ENCODE results near the gene HBG2. TPM values are rescaled to one million over a fixed set of nuclear protein-coding genes. Genes with fewer than 3 reads are reported as not detected.
A peak's percentile ranks its signal among the peaks of the same experiment; 100 is the strongest.

Gene HBG2
- total and polyA plus RNA-seq, 9 of the 15 experiments (the other 6 are each of a cell fraction or from before 2014, with no cell fraction given): 1,626 to 58,619 (median 10,515) TPM

GRCh38 chr11:5280582-5281102 is 26.1 kb upstream of the HBG2 start (continued):
- no peak for TF ChIP-seq CBX8 (IDR thresholded peaks at IDR 0.05; ENCODE audit: borderline replicate concordance, extremely low read depth, low read depth, low read length, poor library complexity, severe bottlenecking)
- TF ChIP-seq MCM3 (IDR thresholded peaks at IDR 0.05): no peak
- TF ChIP-seq XRCC4 (IDR thresholded peaks at IDR 0.05; ENCODE audit: extremely low read depth, insufficient read depth, insufficient read length): no peak
- TF ChIP-seq ZNF197 (CRISPR knock-in tag; IDR thresholded peaks at IDR 0.05; ENCODE audit: low read depth): peak; percentile 89
- TF ChIP-seq HNRNPL (IDR thresholded peaks at IDR 0.05; ENCODE audit: low read depth, low read length): no peak
- peak; percentile 94 for TF ChIP-seq GATA2 (CRISPR knock-in tag; IDR thresholded peaks at IDR 0.05)
- no peak for TF ChIP-seq ZNF232 (CRISPR knock-in tag; IDR thresholded peaks at IDR 0.05)
- TF ChIP-seq, protein P1, sequence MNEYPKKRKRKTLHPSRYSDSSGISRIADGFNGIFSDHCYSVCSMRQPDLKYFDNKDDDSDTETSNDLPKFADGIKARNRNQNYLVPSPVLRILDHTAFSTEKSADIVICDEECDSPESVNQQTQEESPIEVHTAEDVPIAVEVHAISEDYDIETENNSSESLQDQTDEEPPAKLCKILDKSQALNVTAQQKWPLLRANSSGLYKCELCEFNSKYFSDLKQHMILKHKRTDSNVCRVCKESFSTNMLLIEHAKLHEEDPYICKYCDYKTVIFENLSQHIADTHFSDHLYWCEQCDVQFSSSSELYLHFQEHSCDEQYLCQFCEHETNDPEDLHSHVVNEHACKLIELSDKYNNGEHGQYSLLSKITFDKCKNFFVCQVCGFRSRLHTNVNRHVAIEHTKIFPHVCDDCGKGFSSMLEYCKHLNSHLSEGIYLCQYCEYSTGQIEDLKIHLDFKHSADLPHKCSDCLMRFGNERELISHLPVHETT (CRISPR knock-in tag; conservative IDR thresholded peaks at IDR 0.05 in 1 of 2, IDR thresholded peaks at IDR 0.05 in 1 of 2): peak in 1 of 2 experiments; percentile 97; a peak in 2 of 4 replicates
- TF ChIP-seq CCAR2 (IDR thresholded peaks at IDR 0.05; ENCODE audit: low read depth, low read length): no peak
- no peak for TF ChIP-seq LARP7 (IDR thresholded peaks at IDR 0.05)
- TF ChIP-seq POLR3G (IDR thresholded peaks at IDR 0.05; ENCODE audit: extremely low read depth, insufficient read length, insufficient replicate concordance): no peak
- no peak for TF ChIP-seq NFXL1 (CRISPR knock-in tag; IDR thresholded peaks at IDR 0.05)
- peak; percentile 66; the same call in 1 of the 2 replicates for TF ChIP-seq SPI1 (IDR thresholded peaks at IDR 0.05; ENCODE audit: borderline replicate concordance, low read depth, low read length)
- peak; percentile 97 for TF ChIP-seq ZNF384 (IDR thresholded peaks at IDR 0.05; ENCODE audit: low read depth, low read length)
- TF ChIP-seq RFX5 (IDR thresholded peaks at IDR 0.05; ENCODE audit: low read depth, low read length): no peak
- TF ChIP-seq IRF2 (CRISPR knock-in tag; IDR thresholded peaks at IDR 0.05): no peak
- no peak for TF ChIP-seq SRSF1 (IDR thresholded peaks at IDR 0.05; ENCODE audit: low read depth, low read length)
- peak; percentile 80 for TF ChIP-seq ETV5 (CRISPR knock-in tag; IDR thresholded peaks at IDR 0.05; ENCODE audit: low read depth)
- TF ChIP-seq GABPA (tag; conservative IDR thresholded peaks at IDR 0.05; ENCODE audit: low read depth): no peak
- TF ChIP-seq SRSF3 (IDR thresholded peaks at IDR 0.05; ENCODE audit: insufficient read depth, low read length): no peak
- peak; percentile 57; the same call in 1 of the 2 replicates for TF ChIP-seq BRD4 (IDR thresholded peaks at IDR 0.05)
- TF ChIP-seq HIVEP1 (CRISPR knock-in tag; IDR thresholded peaks at IDR 0.05): peak; percentile 89
- TF ChIP-seq ZNF668 (CRISPR knock-in tag; IDR thresholded peaks at IDR 0.05): no peak
- TF ChIP-seq ESRRA (IDR thresholded peaks at IDR 0.05; ENCODE audit: borderline replicate concordance, low read depth): peak; percentile 85
- TF ChIP-seq NCOA6 (IDR thresholded peaks at IDR 0.05): no peak
- no peak for TF ChIP-seq SMARCB1 (IDR thresholded peaks at IDR 0.05; ENCODE audit: insufficient read length, low read depth)
- TF ChIP-seq RFX7 (CRISPR knock-in tag; IDR thresholded peaks at IDR 0.05): no peak
- no peak for TF ChIP-seq BMI1 (IDR thresholded peaks at IDR 0.05; ENCODE audit: low read length)
- no peak for TF ChIP-seq THRAP3 (IDR thresholded peaks at IDR 0.05; ENCODE audit: borderline replicate concordance)
- 0 out of 2 replicates have a peak, but pooled peaks have one; percentile 11 for TF ChIP-seq ZFX (CRISPR knock-in tag; IDR thresholded peaks at IDR 0.05)
